Kidney (tissue), 14 donors: ENCODE data around the gene CALY. TPM values are rescaled to one million over a fixed set of nuclear protein-coding genes. Genes with fewer than 3 reads are reported as not detected.

Experiments
- DNase-seq, 5 donors: peaks; one replicate each; pipeline ENCODE4 v3.0.0-alpha.2; 2013 to 2020
- FAIRE-seq: peaks from 2 replicates; lab custom pipeline; 2012; peaks lifted over from hg19 to GRCh38; lab: Jason Lieb, UNC
- H3K27ac ChIP-seq, 2 donors: one replicate each; pipeline ENCODE4 v1.7.0; 2013; ENCODE audit warnings: low read depth in 2 of 2, low read length in 2 of 2, inconsistent platforms in 1 of 2
- H3K27me3 ChIP-seq: one replicate; pipeline ENCODE4 v1.7.1; 2013; ENCODE audit warnings: low read length, inconsistent platforms; ENCODE audit not compliant: control insufficient read depth, insufficient read depth
- H3K36me3 ChIP-seq, 3 donors: one replicate each; pipeline versions ENCODE4 v1.7.0 to v1.7.1; 2013; ENCODE audit warnings: low read length in 3 of 3, control low read depth in 1 of 3, inconsistent platforms in 1 of 3; ENCODE audit not compliant: insufficient read depth in 3 of 3, control insufficient read depth in 2 of 3
- H3K4me1 ChIP-seq, 3 donors: one replicate each; pipeline versions ENCODE4 v1.7.0 to v1.7.1; 2013; ENCODE audit warnings: low read length in 3 of 3, inconsistent platforms in 1 of 3, low read depth in 1 of 3; ENCODE audit not compliant: control insufficient read depth in 2 of 3, insufficient read depth in 2 of 3
- H3K4me3 ChIP-seq, 3 donors: one replicate each; pipeline versions ENCODE4 v1.7.0 to v1.8.1; 2013; ENCODE audit warnings: low read length in 3 of 3, control low read depth in 1 of 3, inconsistent platforms in 1 of 3
- H3K9ac ChIP-seq, 3 donors: one replicate each; pipeline versions ENCODE4 v1.7.0 to v1.7.1; 2013; ENCODE audit warnings: low read length in 3 of 3, control low read depth in 1 of 3, inconsistent platforms in 1 of 3
- H3K9me3 ChIP-seq, 3 donors: one replicate each; pipeline versions ENCODE4 v1.7.0 to v1.7.1; 2013; ENCODE audit warnings: low read length in 3 of 3, control low read depth in 1 of 3, inconsistent platforms in 1 of 3; ENCODE audit not compliant: control insufficient read depth in 2 of 3, insufficient read depth in 1 of 3
- CTCF ChIP-seq: IDR thresholded peaks from 3 replicates; pipeline ENCODE4 v1.5.1; 2012; ENCODE audit warnings: mild to moderate bottlenecking, moderate library complexity, borderline replicate concordance; ENCODE audit not compliant: insufficient read depth; ENCODE audit errors: extremely low read depth
- intact Hi-C: fragments of 100-400 bp; cut with DNase I; formaldehyde crosslinking; loops from one replicate; pipeline ENCODE4 v1.11.1; 2022
- polyA plus RNA-seq: library from polyadenylated mRNA; stranded (reverse); fragments of 350-450 nt; fragmentation: Illumina TruSeq; extraction: RNeasy Lipid Tissue Mini Kit (QIAGEN cat#74804); gene quantifications from one replicate; pipeline ENCODE4 v1.2.3, GENCODE V29; 2014; ENCODE audit warnings: low read depth, low replicate concordance; ENCODE audit not compliant: insufficient read depth
- total RNA-seq: library from RNA; stranded (reverse); fragmentation: NEBNext Ultra II Directional; extraction: Animal tissue kit (Norgen Biotek cat#: 25700); gene quantifications from one replicate; pipeline ENCODE4 v1.2.1, GENCODE V29; 2021
- donor health status: control.
- donor health status: control.
- donor health status: control.
- donor health status: control.
- donor health status: control.
- donor health status: DM: yes; HTN: yes; CAD: no.
- donor health status: Normal renal cell carcinoma (clear cell type).

The CALY gene
- total and polyA plus RNA-seq, 2 donors from 2014 or later: 0.41 to 0.54 TPM

- Histone ChIP-seq H3K4me1 (no peaks in the 10 kb centered on the region), H3K36me3 (peaks cover 2 to 72% (median 47%) of the 10 kb centered on the region in 3 donors), H3K9me3 (no peaks in the 10 kb centered on the region)
Observed at GRCh38 chr10:133299224-133299623, 37.5 kb downstream of the CALY start.

GRCh38 chr10:133298466-133298865, 38.2 kb downstream of the CALY start:
- H3K27me3 ChIP-seq: no peaks in the 10 kb centered on the region
- no peak for FAIRE-seq
- H3K9ac ChIP-seq: no peak overlapping the region
- no peaks in the 10 kb centered on the region for H3K4me1 ChIP-seq
- no peak overlapping the region for H3K4me3 ChIP-seq
- H3K36me3 ChIP-seq: peaks cover 2 to 80% (median 48%) of the 10 kb centered on the region in 3 donors
- no peaks in the 10 kb centered on the region for H3K9me3 ChIP-seq
- no peak for TF ChIP-seq CTCF
- intact Hi-C loops: no loop called here
- no peak overlapping the region for H3K27ac ChIP-seq
- DNase-seq: peak in 1 of 5 donors; percentile 47

More at GRCh38 chr10:133299224-133299623, 37.5 kb downstream of the CALY start:
- DNase-seq (peak in 1 of 5 donors; percentile 60), FAIRE-seq (no peak)
- intact Hi-C loops: no loop called here
- TF ChIP-seq CTCF: no peak
- Histone ChIP-seq H3K27ac (no peak overlapping the region), H3K4me3 (no peak overlapping the region), H3K9ac (no peak overlapping the region), H3K27me3 (no peaks in the 10 kb centered on the region)

GRCh38 chr10:133297504-133297903, 39.2 kb downstream of the CALY start:
- DNase-seq: peak in 1 of 5 donors; percentile 46
- no peak overlapping the region for H3K4me3 ChIP-seq

More at GRCh38 chr10:133297504-133297903, 39.2 kb downstream of the CALY start:
- no peak for FAIRE-seq
- Histone ChIP-seq H3K9ac (no peak overlapping the region), H3K27me3 (no peaks in the 10 kb centered on the region), H3K9me3 (no peaks in the 10 kb centered on the region), H3K27ac (no peak overlapping the region), H3K36me3 (peaks cover 2 to 85% (median 53%) of the 10 kb centered on the region in 3 donors), H3K4me1 (no peaks in the 10 kb centered on the region)
- no peak for TF ChIP-seq CTCF
- intact Hi-C loops: no loop called here
